Hematopoietic multipotent progenitor cell treated with erythropoietin and hydrocortisone succinate and interleukin-3 and kit ligand, for 15 days (in vitro differentiated cells): ENCODE measurements around the gene TCF4.

ENCODE experiments used
- DNase-seq: peaks from one replicate; pipeline ENCODE4 v3.0.0-alpha.2; 2015; ENCODE audit warnings: low spot score

TCF4 gene

GRCh38 chr18:55234366-55235093 is 353.5 kb downstream of the TCF4 start:
- DNase-seq = peak; percentile 52

- DNase-seq = no peak
Observed at GRCh38 chr18:55233857-55234256, 354.1 kb downstream of the TCF4 start.

DNA sequence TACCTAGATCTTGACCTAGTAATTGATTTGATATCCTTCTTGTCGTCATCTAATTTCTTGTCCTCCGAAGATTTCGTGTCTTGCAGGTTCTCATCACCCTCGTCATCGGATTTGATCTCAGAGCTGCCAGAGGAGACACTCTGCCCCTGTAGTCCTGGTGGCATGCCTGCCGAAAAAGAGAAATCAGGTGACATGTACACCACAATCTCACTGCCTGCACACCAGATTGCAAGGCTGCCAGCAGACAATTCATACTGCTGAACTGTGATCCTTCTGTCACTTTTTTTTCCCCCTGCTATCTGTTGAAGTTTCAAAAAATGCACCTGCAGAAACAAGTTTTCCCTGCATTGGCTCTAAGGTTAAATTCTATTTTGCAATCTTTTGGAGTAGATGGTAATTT is 355.5 kb downstream of the TCF4 start:
- DNase-seq = no peak

GRCh38 chr18:55229682-55230081 is 358.3 kb downstream of the TCF4 start:
- DNase-seq = no peak

DNA sequence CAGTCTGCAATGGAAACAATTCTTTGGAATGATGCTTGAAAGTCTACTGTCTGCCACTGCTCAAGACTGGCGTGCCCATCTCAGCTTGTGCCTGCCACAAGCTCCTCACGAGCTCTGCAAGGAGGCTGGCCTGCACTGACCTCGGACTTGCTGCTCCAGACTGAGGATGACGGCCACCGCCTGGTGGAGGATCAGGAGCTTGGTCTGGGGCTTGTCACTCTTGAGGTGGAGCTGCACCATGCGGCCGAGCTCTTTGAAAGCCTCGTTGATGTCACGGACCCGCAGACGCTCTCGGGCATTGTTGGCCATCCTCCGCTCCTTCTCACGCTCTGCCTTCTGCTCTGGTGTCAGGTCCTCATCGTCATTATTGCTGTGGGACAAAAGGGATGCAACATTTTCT is 359.3 kb downstream of the TCF4 start:
- DNase-seq = no peak

DNA sequence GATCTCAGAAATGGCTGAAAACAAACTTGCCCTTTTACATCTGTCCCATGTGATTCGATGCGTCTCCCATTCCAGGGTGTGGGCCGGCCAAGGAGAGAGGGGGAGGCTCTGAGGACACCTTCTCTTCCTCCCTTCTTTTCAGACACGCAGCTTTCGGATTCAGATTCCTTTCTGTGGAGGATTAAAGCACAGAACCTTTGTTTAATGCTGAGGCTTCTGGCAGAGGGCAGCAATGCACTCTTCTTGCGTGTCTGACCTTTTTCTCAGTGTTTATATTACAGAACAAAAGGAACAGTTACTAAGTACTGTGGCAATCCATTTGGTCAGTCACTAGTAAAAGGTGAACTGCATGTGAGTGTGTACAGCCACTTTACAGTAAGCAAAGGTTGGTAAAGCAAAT is 359.8 kb downstream of the TCF4 start:
- no peak for DNase-seq

DNA sequence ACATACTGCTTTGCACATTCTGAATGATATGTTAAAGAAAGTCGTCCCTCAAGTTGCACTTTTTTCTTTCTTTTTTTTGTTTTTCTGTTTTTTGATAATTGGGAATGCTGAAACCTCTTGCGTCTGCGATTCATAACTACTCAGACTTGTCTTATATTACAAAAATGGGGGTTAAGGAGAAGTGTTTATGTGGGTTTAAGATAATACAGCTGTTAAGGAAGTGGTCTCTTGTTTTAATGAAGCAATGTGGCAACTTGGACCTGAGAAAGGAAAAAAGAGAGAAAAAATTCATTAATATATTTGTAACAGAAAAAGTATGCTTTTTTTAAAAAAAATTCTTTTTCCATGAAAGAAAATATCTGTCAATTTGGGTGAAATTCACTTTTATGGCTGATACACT is 360.2 kb downstream of the TCF4 start:
- DNase-seq = no peak

- no peak for DNase-seq
Observed at GRCh38 chr18:55226044-55226443, 361.9 kb downstream of the TCF4 start.

- no peak for DNase-seq
Observed at GRCh38 chr18:55224086-55224625, 363.8 kb downstream of the TCF4 start.

- no peak for DNase-seq
Observed at GRCh38 chr18:55221622-55222021, 366.4 kb downstream of the TCF4 start.

GRCh38 chr18:55220523-55220922 is 367.5 kb downstream of the TCF4 start:
- DNase-seq = no peak

GRCh38 chr18:55219823-55220222 is 368.2 kb downstream of the TCF4 start:
- DNase-seq = no peak

- no peak for DNase-seq
Observed at GRCh38 chr18:55219059-55219458, 368.9 kb downstream of the TCF4 start.

DNA sequence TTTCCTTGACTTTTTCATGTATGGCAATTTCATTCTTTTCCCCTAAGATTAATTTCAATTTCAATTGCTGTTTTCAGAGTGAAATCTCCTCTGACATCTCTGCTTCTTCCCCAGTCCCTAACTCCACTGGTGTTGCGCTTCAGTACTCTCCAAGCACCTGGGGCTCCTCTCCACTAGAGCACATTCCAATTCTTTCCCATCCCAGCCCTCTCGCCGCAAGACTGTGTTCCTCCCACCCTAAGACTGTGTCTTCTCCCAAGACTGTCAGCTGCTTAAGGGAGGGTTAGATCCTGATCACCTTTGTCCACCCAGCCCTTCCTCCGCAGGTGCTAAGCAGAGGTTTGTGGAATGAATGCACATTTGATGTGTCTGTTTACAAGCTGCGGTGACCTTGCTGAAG is 373.0 kb downstream of the TCF4 start:
- DNase-seq = no peak

GRCh38 chr18:55214534-55214933 is 373.5 kb downstream of the TCF4 start:
- no peak for DNase-seq

- no peak for DNase-seq
Observed at GRCh38 chr18:55213586-55213985, 374.4 kb downstream of the TCF4 start.

GRCh38 chr18:55206927-55207326 is 381.1 kb downstream of the TCF4 start:
- DNase-seq = no peak

DNA sequence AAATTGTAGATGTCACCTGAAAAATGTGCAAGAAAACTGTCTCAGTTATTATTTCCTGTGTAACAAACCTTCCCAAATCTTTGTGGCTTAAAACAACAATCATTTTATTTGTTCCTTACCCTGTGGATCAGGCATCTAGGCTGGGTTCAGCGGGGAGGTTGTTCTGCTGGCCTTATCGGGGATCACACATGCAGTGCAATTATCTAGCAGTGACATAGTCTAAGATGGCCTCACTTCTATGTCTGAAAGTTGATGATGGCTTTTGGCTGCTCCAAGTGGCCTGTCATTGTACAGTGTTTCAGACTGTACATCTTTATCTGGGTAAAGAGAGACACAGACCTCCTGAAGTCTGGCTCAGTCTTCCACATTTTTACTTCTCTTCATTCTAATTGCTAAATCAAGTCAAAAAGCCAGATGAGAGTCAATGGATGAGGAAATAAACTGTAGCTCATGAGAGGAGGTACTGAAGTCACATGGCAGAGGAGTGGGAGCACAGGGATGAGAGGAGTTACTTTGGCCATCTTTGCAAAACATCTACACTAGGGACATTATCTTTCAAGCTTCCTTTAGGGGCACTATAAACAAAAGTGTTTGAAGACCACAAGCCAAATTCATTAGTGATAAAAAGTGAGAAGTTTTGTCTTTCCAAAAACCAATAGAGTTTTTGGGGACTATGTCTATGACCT is 385.6 kb downstream of the TCF4 start:
- no peak for DNase-seq

- DNase-seq = no peak
Observed at GRCh38 chr18:55199291-55199963, 388.6 kb downstream of the TCF4 start.

DNA sequence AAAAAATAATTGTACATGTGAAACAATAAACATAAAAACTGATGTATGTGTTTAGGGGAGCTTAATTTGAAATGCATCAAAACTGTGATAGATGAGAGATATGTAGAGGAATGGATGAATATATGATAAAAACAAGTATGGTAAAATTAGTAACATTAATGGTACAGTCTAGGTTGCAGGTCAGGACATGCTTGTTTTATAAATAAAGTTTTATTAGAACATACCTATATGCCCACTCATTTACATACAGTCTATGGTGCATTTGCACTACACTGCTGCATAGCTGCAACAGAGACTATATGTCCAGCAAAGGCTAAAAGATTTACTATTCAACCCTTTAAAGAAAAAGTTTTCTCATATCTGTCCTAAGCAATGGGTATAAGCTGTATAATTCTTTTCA is 392.1 kb downstream of the TCF4 start:
- DNase-seq = no peak

- no peak for DNase-seq
Observed at GRCh38 chr18:55189972-55190371, 398.0 kb downstream of the TCF4 start.

GRCh38 chr18:55186588-55186987 is 401.4 kb downstream of the TCF4 start:
- no peak for DNase-seq

- DNase-seq = no peak
Observed at GRCh38 chr18:55185391-55185790, 402.6 kb downstream of the TCF4 start.
